Naive thymus-derived CD8-positive, alpha-beta T cell (primary cell): ENCODE results near the gene ABL1. TPM values are rescaled to one million over a fixed set of nuclear protein-coding genes. Genes with fewer than 3 reads are reported as not detected.

ENCODE experiments used
- ATAC-seq, 2 donors: fragments of 150-1000 bp; cut with Tn5 transposase in 1 of 2; sonication (Bioruptor Pico), chemical (Tn5 transposase) in 1 of 2; 1 replicate in 1 of 2; 2 replicates in 1 of 2; pipeline ENCODE4 v1.10.0; 2021; ENCODE audit warnings: mild to moderate bottlenecking in 2 of 2, moderate library complexity in 2 of 2
- POLR2A ChIA-PET: fragments of 350-600 bp; sonication (Branson Sonifier 250); formaldehyde crosslinking; loops from one replicate; lab custom pipeline; 2021; ENCODE audit warnings: antibody characterized with exemption; lab: Charles Lee
- DNase-seq, 10 donors: peaks; one replicate each; pipeline versions ENCODE4 v3.0.0 to v3.0.0-alpha.2; 2020 to 2022
- H3K27ac Mint-ChIP-seq, 10 donors: one replicate each; pipeline ENCODE4 v1.8.0; 2020 to 2022; ENCODE audit warnings: mild to moderate bottlenecking in 10 of 10, mixed read lengths in 10 of 10, moderate library complexity in 4 of 10, inconsistent platforms in 1 of 10
- H3K27me3 Mint-ChIP-seq, 5 donors: one replicate each; pipeline ENCODE4 v1.8.0; 2021 to 2022; ENCODE audit warnings: mixed read lengths in 5 of 5
- H3K36me3 Mint-ChIP-seq, 3 donors: one replicate each; pipeline ENCODE4 v1.8.0; 2020 to 2022; ENCODE audit warnings: mixed read lengths in 3 of 3, mild to moderate bottlenecking in 2 of 3, inconsistent platforms in 1 of 3
- H3K4me1 Mint-ChIP-seq, 4 donors: one replicate each; pipeline ENCODE4 v1.8.0; 2021 to 2022; ENCODE audit warnings: mixed read lengths in 4 of 4
- H3K4me3 Mint-ChIP-seq, 10 donors: one replicate each; pipeline ENCODE4 v1.8.0; 2020 to 2022; ENCODE audit warnings: mild to moderate bottlenecking in 10 of 10, mixed read lengths in 10 of 10, moderate library complexity in 6 of 10, inconsistent platforms in 1 of 10
- H3K9me3 Mint-ChIP-seq, 9 donors: one replicate each; pipeline ENCODE4 v1.8.0; 2020 to 2022; ENCODE audit warnings: mixed read lengths in 9 of 9, mild to moderate bottlenecking in 3 of 9, inconsistent platforms in 1 of 9, moderate library complexity in 1 of 9
- polyA plus RNA-seq, 3 donors: library from polyadenylated mRNA; unstranded; fragments of 300-500 nt; fragmentation: Illumina TruSeq; gene quantifications; one replicate each; pipeline ENCODE4 v1.2.3, GENCODE V29; 2021
- total RNA-seq, 8 experiments: library from RNA in 2 of 8; stranded (reverse) in 2 of 8; gene quantifications; one replicate each; pipeline ENCODE4 v1.2.3 and lab custom pipeline; 2021 to 2026

The ABL1 gene
- total and polyA plus RNA-seq, 5 experiments from 2014 or later, result 6.4 to 38.9 (median 16.8) TPM

DNA sequence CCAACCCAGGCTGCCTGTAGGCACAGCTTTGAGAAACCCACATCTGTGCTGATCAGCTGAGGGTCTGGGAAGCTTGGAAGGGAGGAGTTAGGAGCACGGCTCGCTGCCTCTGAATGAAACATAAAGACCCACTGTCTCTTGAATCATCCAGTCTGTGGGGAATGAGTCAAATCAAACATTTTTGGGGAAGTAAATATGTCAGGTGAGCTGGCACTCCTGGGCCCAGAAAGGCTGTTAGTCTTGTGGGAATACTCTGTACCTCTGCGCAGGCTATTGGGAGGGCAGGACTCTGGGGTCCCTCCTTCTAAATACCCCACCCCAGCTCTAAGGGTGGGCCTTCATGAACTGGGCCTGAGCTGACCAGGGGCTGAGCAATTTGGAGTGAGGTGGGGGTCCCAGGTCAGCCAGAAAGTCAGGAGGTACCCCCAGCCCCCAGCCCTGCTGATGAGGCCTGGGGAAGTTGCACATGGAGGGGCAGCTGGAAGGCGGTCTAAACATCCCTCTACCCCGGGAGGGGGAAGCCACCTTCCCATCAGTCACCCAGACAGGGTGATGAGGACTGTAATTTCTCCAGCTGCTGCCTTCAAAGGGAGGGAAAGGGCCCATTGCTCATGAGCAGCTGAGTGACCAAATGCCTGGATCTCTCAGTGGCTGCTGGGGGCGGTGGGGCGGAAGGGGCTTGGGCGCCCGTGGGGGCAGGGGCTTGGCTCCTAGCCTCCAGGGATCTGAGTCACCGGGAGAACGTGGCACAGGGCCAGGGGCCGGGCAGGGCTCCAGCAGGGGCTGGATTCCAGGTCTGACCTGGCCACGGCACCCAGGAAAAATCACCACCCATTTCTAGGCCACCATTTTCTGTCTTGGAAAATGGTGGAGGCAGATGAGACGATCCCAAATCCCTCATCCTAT is 93.2 kb downstream of the ABL1 start:
- Mint-ChIP-seq H3K27me3 (peaks cover 15 to 45% (median 25%) of the 10 kb centered on the region in 5 donors), H3K4me3 (no peak overlapping the region), H3K9me3 (no peaks in the 10 kb centered on the region), H3K27ac (no peak overlapping the region), H3K4me1 (peaks cover 0 to 9% (median under 1%) of the 10 kb centered on the region in 4 donors), H3K36me3 (no peaks in the 10 kb centered on the region)
- POLR2A ChIA-PET, result no interaction called here
- ATAC-seq (no peak), DNase-seq (no peak)

DNA sequence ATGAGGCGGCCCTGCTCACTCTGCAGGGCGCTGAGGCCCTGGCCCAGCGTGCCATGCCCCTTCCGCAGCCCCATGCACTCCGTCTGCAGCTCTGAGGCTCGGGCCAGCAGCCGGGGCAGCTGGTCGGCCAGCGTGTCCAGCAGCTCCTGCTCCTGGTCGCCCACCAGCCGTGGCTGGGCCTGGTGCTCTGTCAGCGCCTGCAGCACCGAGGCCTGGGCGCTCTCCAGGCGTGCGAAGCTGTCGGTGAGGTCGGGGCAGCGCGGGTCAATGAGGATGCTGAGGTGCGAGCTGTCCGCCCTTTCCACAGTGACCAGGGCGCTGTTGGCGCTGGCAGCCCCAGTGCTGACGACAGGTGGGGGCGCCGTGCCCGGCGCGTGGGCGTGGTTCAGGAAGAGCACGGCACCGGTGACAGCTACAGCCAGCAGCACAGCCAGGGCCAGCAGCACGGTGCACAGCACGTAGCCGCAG is 94.6 kb downstream of the ABL1 start:
- H3K27me3 Mint-ChIP-seq, result peaks cover 16 to 56% (median 28%) of the 10 kb centered on the region in 5 donors
- no peak for DNase-seq
- H3K4me3 Mint-ChIP-seq, result no peak overlapping the region
- no peak overlapping the region for H3K27ac Mint-ChIP-seq
- no peaks in the 10 kb centered on the region for H3K36me3 Mint-ChIP-seq
- POLR2A ChIA-PET, result no interaction called here
- ATAC-seq, result no peak
- peaks cover 0 to 9% (median under 1%) of the 10 kb centered on the region in 4 donors for H3K4me1 Mint-ChIP-seq
- H3K9me3 Mint-ChIP-seq, result no peaks in the 10 kb centered on the region

- H3K4me1 Mint-ChIP-seq, result peaks cover 0 to 9% (median under 1%) of the 10 kb centered on the region in 4 donors
- H3K36me3 Mint-ChIP-seq, result no peaks in the 10 kb centered on the region
These were observed 95.2 kb downstream of the ABL1 start for GRCh38 chr9:130930132-130930803.

GRCh38 chr9:130930804-130931349 is 95.8 kb downstream of the ABL1 start:
- Mint-ChIP-seq H3K36me3 (no peaks in the 10 kb centered on the region), H3K4me1 (peaks cover 0 to 9% (median under 1%) of the 10 kb centered on the region in 4 donors), H3K27ac (peak overlapping the region in 1 of 10 donors; percentile 43), H3K4me3 (no peak overlapping the region), H3K27me3 (peaks cover 22 to 69% (median 37%) of the 10 kb centered on the region in 5 donors), H3K9me3 (no peaks in the 10 kb centered on the region)
- POLR2A ChIA-PET, result no interaction called here
- DNase-seq, result no peak
- no peak for ATAC-seq

More at GRCh38 chr9:130930132-130930803, 95.2 kb downstream of the ABL1 start:
- no peaks in the 10 kb centered on the region for H3K9me3 Mint-ChIP-seq
- ATAC-seq (no peak), DNase-seq (no peak)
- peaks cover 22 to 63% (median 34%) of the 10 kb centered on the region in 5 donors for H3K27me3 Mint-ChIP-seq
- H3K27ac Mint-ChIP-seq, result no peak overlapping the region
- H3K4me3 Mint-ChIP-seq, result peak overlapping the region in 1 of 10 donors; percentile 33
- POLR2A ChIA-PET, result no interaction called here

DNA sequence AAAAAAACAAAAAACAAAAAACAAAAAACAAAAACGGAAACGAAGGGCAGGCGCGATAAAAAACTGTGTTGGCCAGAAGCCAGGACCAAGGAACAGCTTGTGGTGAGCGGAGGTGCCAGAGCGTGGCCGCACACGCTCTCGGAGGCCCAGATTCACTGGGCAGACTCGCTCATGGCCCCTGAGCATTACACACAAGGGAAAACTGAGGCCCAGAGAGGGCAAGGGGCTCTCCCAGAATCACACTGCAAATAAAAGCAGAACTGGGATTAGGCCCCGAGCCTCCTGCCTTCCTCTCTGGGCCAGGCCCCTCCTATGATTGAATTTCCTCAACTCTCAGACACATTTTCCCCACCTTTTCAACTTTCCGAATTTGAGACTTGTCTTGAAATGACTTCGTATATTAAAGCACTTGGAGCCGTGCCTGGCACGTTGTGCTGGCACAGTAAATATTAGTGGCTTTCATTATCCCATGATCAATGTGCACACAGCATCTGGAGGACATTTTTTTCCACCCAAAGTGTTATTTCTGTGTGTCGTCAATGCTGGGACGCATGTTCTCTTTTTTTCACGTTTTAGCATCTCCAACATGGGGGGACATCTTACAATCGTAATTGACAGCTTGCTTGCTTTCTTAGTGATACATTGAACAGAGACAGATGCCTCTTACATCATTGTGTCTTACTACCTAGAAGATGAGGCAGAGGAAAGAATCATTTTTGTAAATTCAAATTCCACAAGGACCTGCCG is 96.6 kb downstream of the ABL1 start:
- Mint-ChIP-seq H3K4me1 (peaks cover 0 to 9% (median 2%) of the 10 kb centered on the region in 4 donors), H3K9me3 (no peaks in the 10 kb centered on the region), H3K36me3 (no peaks in the 10 kb centered on the region), H3K27me3 (peaks cover 23 to 77% (median 41%) of the 10 kb centered on the region in 5 donors), H3K4me3 (no peak overlapping the region), H3K27ac (no peak overlapping the region)
- DNase-seq (no peak), ATAC-seq (no peak)
- POLR2A ChIA-PET, result no interaction called here

DNA sequence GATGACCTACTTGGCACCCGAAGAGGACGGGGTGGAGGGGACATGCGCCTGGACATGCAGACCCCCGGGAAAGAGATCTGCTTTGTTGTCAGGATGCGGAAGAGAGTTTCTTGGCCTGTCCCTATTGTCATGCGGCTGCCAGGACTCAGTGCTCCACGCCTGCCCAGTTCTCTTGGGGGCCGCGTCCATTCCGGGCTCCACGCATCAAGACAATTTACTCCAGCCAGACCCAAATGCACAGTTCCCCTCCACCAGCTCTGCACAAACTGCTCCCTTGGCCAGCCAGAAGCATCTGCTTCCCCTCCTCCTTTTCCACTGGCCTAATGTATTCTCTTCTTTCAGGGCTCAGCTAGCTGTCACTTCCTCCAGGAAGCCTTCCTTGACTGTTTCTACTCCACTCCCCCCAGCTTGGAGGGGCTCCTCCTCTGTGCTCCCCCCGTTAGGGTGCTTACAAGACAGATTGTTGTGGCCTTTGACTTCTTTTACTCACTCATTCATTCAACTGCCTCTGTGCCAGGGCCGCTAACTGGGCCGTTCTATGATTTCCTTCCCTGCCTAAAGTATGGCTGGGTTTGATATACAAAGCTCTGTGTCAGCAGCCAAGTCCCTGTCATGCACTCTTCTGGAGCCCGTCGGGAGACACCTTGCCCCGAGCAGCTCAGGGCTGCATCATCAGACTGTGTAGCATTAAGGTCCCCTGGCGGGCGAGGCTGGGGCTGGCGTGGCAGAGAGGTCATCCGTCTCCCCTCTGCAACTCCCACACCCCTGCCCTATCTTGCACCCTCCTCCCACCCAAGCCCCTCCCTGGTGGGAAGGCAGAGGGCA is 97.4 kb downstream of the ABL1 start:
- no peak overlapping the region for H3K27ac Mint-ChIP-seq
- peaks cover 29 to 85% (median 49%) of the 10 kb centered on the region in 5 donors for H3K27me3 Mint-ChIP-seq
- POLR2A ChIA-PET, result no interaction called here
- H3K36me3 Mint-ChIP-seq, result no peaks in the 10 kb centered on the region
- H3K9me3 Mint-ChIP-seq, result no peaks in the 10 kb centered on the region
- H3K4me1 Mint-ChIP-seq, result peaks cover 0 to 9% (median 7%) of the 10 kb centered on the region in 4 donors
- DNase-seq, result no peak
- no peak for ATAC-seq
- H3K4me3 Mint-ChIP-seq, result no peak overlapping the region

- Mint-ChIP-seq H3K4me3 (no peak overlapping the region), H3K27ac (no peak overlapping the region), H3K9me3 (no peaks in the 10 kb centered on the region), H3K4me1 (peaks cover 0 to 10% (median 9%) of the 10 kb centered on the region in 4 donors), H3K36me3 (no peaks in the 10 kb centered on the region), H3K27me3 (peaks cover 29 to 85% (median 46%) of the 10 kb centered on the region in 5 donors)
- ATAC-seq (no peak), DNase-seq (no peak)
- POLR2A ChIA-PET, result no interaction called here
These were observed 98.3 kb downstream of the ABL1 start for GRCh38 chr9:130933114-130934046.

GRCh38 chr9:130934246-130934645 is 99.2 kb downstream of the ABL1 start:
- no peak overlapping the region for H3K27ac Mint-ChIP-seq
- H3K27me3 Mint-ChIP-seq, result peaks cover 30 to 93% (median 50%) of the 10 kb centered on the region in 5 donors
- POLR2A ChIA-PET, result no interaction called here
- DNase-seq (no peak), ATAC-seq (no peak)
- H3K36me3 Mint-ChIP-seq, result no peaks in the 10 kb centered on the region
- H3K4me1 Mint-ChIP-seq, result peaks cover 6 to 11% (median 10%) of the 10 kb centered on the region in 4 donors
- H3K9me3 Mint-ChIP-seq, result no peaks in the 10 kb centered on the region
- no peak overlapping the region for H3K4me3 Mint-ChIP-seq

DNA sequence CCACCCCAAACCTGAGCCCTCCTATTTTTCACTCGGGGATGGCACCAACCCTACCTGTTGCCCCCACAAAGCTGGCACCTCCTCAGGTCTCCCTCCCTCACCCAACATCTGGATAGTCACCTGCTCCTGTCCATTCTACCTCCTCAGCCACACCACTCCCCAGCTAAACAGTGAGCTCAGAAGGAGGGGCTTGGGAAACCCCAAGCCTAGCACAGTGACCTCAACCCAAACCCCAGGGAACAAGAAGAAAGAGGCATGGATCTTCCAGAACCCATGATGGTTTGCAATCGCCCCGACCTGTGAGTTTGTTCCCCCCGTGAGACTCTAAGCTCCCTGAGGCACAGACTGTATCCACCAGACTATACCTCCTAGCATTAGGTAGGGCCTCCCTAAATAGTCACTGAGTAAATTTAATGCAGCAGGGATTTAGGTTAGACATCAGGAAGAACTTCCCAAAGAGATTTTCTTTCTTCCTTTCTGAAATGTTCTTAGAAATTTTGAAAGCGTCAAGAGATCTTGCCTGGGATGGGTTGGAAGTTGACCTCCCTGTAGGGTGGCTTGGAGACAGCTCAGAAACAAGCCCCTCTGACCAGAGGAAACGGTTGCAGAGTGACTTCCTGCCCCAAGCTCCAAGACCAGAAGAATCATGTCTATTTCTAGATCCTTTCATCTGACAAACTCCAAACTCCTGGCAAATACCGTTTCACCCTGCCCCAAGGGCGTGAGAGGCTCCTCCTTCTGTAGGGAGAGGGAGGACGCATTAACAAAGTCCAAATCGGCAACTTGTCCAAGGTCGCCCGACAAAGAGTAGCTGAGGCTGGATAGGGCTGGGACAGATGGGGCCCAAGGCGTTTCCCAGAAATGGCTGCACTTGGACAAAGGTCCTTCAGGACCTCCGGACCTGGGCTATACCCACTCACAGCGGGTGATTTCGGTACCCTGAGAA is 99.9 kb downstream of the ABL1 start:
- no peak overlapping the region for H3K27ac Mint-ChIP-seq
- H3K36me3 Mint-ChIP-seq, result no peaks in the 10 kb centered on the region
- H3K4me1 Mint-ChIP-seq, result peaks cover 6 to 11% (median 9%) of the 10 kb centered on the region in 4 donors
- H3K27me3 Mint-ChIP-seq, result peaks cover 30 to 88% (median 46%) of the 10 kb centered on the region in 5 donors
- H3K9me3 Mint-ChIP-seq, result no peaks in the 10 kb centered on the region
- DNase-seq, result no peak
- H3K4me3 Mint-ChIP-seq, result no peak overlapping the region
- POLR2A ChIA-PET, result no interaction called here
- no peak for ATAC-seq

DNA sequence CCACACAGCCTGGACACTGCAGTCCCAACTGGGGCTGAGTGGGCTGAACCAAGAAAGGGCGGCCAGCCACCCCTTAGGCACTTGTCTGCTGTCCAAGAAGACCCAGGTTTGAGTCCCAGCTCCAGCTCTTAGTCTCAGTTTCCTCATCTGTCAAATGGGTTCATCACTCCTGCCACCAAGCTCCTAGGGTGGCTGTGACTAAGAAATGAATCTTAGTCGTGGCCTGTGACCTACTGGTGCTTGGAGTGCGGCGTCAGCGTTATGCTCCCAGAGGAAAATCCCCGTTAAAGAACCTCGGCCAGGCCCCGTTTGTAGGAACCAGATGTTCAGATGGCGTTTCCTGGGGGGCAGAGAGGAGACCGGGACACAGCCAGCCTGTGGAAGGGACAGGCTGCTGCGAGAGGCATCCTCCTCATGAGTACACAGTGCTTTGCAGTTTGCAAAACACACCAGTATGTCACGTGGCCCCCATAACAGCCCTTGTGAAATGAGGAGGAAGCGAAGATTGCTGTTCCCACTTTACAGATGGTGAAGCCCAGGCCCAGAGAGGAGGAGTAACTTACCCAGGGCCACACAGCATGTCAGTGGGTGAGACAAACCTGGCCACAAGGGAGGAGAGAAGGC is 100.7 kb downstream of the ABL1 start:
- Mint-ChIP-seq H3K9me3 (no peaks in the 10 kb centered on the region), H3K27me3 (peaks cover 33 to 88% (median 46%) of the 10 kb centered on the region in 5 donors), H3K4me3 (no peak overlapping the region), H3K4me1 (peaks cover 7 to 15% (median 12%) of the 10 kb centered on the region in 4 donors), H3K27ac (peak overlapping the region in 1 of 10 donors; percentile 9), H3K36me3 (no peaks in the 10 kb centered on the region)
- ATAC-seq (no peak), DNase-seq (no peak)
- POLR2A ChIA-PET, result no interaction called here
